ENCODE data around the gene PTGR2. TPM values are rescaled to one million over a fixed set of nuclear protein-coding genes. Genes with fewer than 3 reads are reported as not detected.
"Not testable (repeated sequence)": the region's sequence is repeated elsewhere in the genome, so short reads cannot be mapped to it uniquely, and the experiment has no call there.

PTGR2 gene
- total and polyA plus RNA-seq, 10 donors: 2.2 to 8.6 (median 4.7) TPM

DNA sequence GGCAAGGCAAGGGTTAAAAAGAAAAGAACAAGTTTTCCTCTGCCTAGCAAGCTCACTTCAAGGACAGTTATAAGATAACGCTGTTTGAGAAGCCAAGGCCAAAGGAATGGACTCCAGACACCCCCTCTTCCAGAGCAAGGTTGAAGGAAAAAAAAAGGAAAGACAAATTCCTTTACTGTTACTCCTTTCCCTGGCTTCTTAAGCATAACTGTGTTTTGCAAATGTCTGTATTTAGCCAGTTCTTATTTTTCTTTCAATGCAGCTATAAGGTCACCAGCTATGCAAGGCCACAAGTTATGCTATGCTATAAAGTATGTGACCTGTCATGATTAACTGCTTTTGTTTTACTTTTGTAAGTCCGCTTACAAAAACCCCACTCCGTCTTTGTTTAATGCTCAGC is 61.6 kb downstream of the PTGR2 start:
- 81 to 89% (median 86%) methylated on average over 3 of the region's 3 CpGs for WGBS, 5 donors
- intact Hi-C loops (cut with DNase I; ENCODE audit: low total_unique reads): no loop called here
- DNase-seq: no peak
- Histone ChIP-seq H3K4me3 (no peak overlapping the region), H3K9me3 (peaks cover 0 to 15% (median 13%) of the 10 kb centered on the region in 8 donors), H3K27ac (no peak overlapping the region), H3K27me3 (replicated peaks in 1 of 7) (no peaks in the 10 kb centered on the region), H3K36me3 (peaks cover 0 to 100% (median 72%) of the 10 kb centered on the region in 6 donors), H3K4me1 (no peaks in the 10 kb centered on the region)
- TF ChIP-seq POLR2AphosphoS5 (IDR thresholded peaks at IDR 0.05): no peak
- TF ChIP-seq, protein P1, sequence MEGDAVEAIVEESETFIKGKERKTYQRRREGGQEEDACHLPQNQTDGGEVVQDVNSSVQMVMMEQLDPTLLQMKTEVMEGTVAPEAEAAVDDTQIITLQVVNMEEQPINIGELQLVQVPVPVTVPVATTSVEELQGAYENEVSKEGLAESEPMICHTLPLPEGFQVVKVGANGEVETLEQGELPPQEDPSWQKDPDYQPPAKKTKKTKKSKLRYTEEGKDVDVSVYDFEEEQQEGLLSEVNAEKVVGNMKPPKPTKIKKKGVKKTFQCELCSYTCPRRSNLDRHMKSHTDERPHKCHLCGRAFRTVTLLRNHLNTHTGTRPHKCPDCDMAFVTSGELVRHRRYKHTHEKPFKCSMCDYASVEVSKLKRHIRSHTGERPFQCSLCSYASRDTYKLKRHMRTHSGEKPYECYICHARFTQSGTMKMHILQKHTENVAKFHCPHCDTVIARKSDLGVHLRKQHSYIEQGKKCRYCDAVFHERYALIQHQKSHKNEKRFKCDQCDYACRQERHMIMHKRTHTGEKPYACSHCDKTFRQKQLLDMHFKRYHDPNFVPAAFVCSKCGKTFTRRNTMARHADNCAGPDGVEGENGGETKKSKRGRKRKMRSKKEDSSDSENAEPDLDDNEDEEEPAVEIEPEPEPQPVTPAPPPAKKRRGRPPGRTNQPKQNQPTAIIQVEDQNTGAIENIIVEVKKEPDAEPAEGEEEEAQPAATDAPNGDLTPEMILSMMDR (IDR thresholded peaks at IDR 0.05 in 8 of 11, conservative IDR thresholded peaks at IDR 0.05 in 3 of 11): no peak
- TF ChIP-seq POLR2A (IDR thresholded peaks at IDR 0.05): no peak

DNA sequence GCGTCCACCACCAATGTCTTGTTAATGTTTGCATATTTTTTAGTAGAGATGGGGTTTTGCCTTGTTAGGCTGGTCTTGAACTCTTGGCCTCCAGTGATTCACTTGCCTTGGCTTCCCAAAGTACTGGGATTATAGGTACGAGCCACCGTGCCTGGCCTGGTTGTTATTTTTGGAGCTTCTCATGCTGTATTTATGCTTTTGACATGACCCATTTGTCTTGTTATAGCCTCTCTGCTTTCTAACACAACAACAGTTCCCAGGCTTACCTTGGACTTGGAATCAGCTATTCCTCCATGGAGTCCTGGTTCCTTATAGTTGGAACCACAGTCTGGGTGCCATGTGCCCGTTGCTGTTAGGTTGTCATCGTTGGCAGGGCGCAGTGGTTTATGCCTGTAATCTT is 64.7 kb downstream of the PTGR2 start:
- WGBS, 5 donors: 92 to 94% (median 93%) methylated on average over 6 of the region's 6 CpGs
- no peak overlapping the region for H3K4me3 ChIP-seq
- H3K4me1 ChIP-seq: no peaks in the 10 kb centered on the region
- TF ChIP-seq POLR2A (IDR thresholded peaks at IDR 0.05): no peak
- no peak for TF ChIP-seq POLR2AphosphoS5 (IDR thresholded peaks at IDR 0.05)
- TF ChIP-seq, protein P1 (IDR thresholded peaks at IDR 0.05 in 8 of 11, conservative IDR thresholded peaks at IDR 0.05 in 3 of 11): no peak
- no peak for DNase-seq
- H3K36me3 ChIP-seq: peaks cover 0 to 100% (median 67%) of the 10 kb centered on the region in 6 donors
- intact Hi-C loops (cut with DNase I; ENCODE audit: low total_unique reads): no loop called here
- H3K27ac ChIP-seq: no peak overlapping the region
- H3K9me3 ChIP-seq: peaks cover 0 to 15% (median 13%) of the 10 kb centered on the region in 8 donors
- no peaks in the 10 kb centered on the region for H3K27me3 ChIP-seq (replicated peaks in 1 of 7)

DNA sequence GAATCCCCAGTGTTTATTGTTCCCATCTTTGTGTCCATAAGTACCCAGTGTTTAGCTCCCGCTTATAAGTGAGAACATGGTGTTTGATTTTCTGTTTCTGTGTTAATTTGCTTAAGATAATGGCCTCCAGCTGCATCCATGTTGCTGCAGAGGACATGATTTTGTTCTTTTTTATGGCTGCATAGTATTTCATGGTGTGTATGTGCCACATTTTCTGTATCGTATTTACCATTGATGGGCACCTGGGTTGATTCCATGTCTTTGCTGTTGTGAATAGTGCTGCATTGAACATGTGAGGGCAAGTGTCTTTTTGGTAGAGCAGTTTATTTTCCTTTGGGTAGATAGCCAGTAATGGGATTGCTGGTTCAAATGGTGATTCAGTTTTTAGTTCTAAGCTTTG is 67.8 kb downstream of the PTGR2 start:
- H3K36me3 ChIP-seq: peaks cover 6 to 100% (median 72%) of the 10 kb centered on the region in 6 donors
- H3K9me3 ChIP-seq; H3K27me3 ChIP-seq (replicated peaks in 1 of 7); intact Hi-C loops (cut with DNase I; ENCODE audit: low total_unique reads); H3K27ac ChIP-seq; H3K4me3 ChIP-seq; DNase-seq; H3K4me1 ChIP-seq: not testable (repeated sequence)
- WGBS, 5 donors: 97 to 100% (median 100%) methylated on average over 2 of the region's 2 CpGs

DNA sequence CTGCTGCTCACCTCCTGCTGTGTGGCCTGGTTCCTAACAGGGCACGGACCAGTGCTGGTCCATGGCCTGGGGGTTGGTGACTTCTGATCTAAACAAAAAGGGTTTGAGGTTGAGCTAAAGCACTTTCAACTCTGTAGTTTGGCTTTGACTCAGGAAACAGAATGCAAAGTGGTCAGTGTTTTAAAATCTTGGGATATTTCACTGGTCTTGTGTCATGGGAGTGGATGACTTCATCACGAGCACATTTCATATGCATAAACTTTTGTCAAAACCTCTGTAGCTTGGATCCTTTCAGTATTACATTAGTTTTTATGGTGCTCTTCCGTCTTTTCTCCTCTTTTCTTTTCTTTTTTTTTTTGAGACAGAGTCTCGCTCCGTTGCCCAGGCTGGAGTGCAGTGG is 72.7 kb downstream of the PTGR2 start:
- Histone ChIP-seq H3K27ac (no peak overlapping the region), H3K27me3 (replicated peaks in 1 of 7) (no peaks in the 10 kb centered on the region), H3K36me3 (peaks cover 6 to 100% (median 93%) of the 10 kb centered on the region in 6 donors), H3K4me3 (no peak overlapping the region), H3K4me1 (no peaks in the 10 kb centered on the region), H3K9me3 (no peaks in the 10 kb centered on the region)
- no peak for DNase-seq
- TF ChIP-seq, protein P1 (IDR thresholded peaks at IDR 0.05 in 8 of 11, conservative IDR thresholded peaks at IDR 0.05 in 3 of 11): no peak
- TF ChIP-seq POLR2AphosphoS5 (IDR thresholded peaks at IDR 0.05) (no peak), POLR2A (IDR thresholded peaks at IDR 0.05) (no peak)
- intact Hi-C loops (cut with DNase I; ENCODE audit: low total_unique reads): no loop called here
- 82 to 94% (median 90%) methylated on average over 4 to 5 of the region's 5 CpGs for WGBS, 5 donors

Small RNA genes lying within 50 kb of the gene (small RNA-seq; reads per million reads assigned to genes)
- gene AC005520.4 (0 reads per million in 4 donors), gene RF00019 (0 reads per million in 4 donors)

Other genes starting within 250 kb of the PTGR2 start
- gene ACOT6, start 239.3 kb upstream of the PTGR2 start, total RNA-seq: not detected
- gene ACOT6, start 239.3 kb upstream of the PTGR2 start, polyA plus RNA-seq: not detected
- gene DNAL1, start 206.8 kb upstream of the PTGR2 start, total RNA-seq: 10 to 100 TPM in 3 of 7 donors, 1 to 10 TPM in 4; 5.3 to 15.4 (median 9.6) TPM
- gene DNAL1, start 206.8 kb upstream of the PTGR2 start, polyA plus RNA-seq: 1 to 10 TPM; 2.2 to 3.4 (median 2.7) TPM
- gene PNMA1, start 137.4 kb upstream of the PTGR2 start, total RNA-seq: 10 to 100 TPM; 21.1 to 31.8 (median 25.4) TPM
- 10 to 100 TPM; 13.1 to 19.8 (median 13.8) TPM for gene PNMA1, start 137.4 kb upstream of the PTGR2 start, polyA plus RNA-seq
- gene ZNF410, start 35.0 kb downstream of the PTGR2 start, total RNA-seq: 10 to 100 TPM; 41.2 to 52.7 (median 48.5) TPM
- gene ZNF410, start 35.0 kb downstream of the PTGR2 start, polyA plus RNA-seq: 10 to 100 TPM; 28.0 to 36.8 (median 28.8) TPM
- gene FAM161B, start 98.3 kb downstream of the PTGR2 start, total RNA-seq: 1 to 10 TPM; 2.8 to 4.6 (median 3.4) TPM
- 1 to 10 TPM; 1.8 TPM for gene FAM161B, start 98.3 kb downstream of the PTGR2 start, polyA plus RNA-seq
- 10 to 100 TPM; 19.8 to 35.4 (median 26.7) TPM for gene COQ6, start 98.5 kb downstream of the PTGR2 start, total RNA-seq
- gene COQ6, start 98.5 kb downstream of the PTGR2 start, polyA plus RNA-seq: 10 to 100 TPM; 15.1 to 19.6 (median 18.3) TPM
- gene ENTPD5, start 167.5 kb downstream of the PTGR2 start, total RNA-seq: 10 to 100 TPM in 2 of 7 donors, 1 to 10 TPM in 5; 6.8 to 13.9 (median 9.4) TPM
- 1 to 10 TPM; 2.9 to 3.4 (median 3.2) TPM for gene ENTPD5, start 167.5 kb downstream of the PTGR2 start, polyA plus RNA-seq
- gene BBOF1, start 167.5 kb downstream of the PTGR2 start, total RNA-seq: 1 to 10 TPM; 1.1 to 8.1 (median 4.2) TPM
- gene BBOF1, start 167.5 kb downstream of the PTGR2 start, polyA plus RNA-seq: 1 to 10 TPM; 1.0 to 1.6 (median 1.3) TPM
- 10 to 100 TPM; 10.7 to 20.2 (median 12.2) TPM for gene ALDH6A1, start 232.6 kb downstream of the PTGR2 start, total RNA-seq
- gene ALDH6A1, start 232.6 kb downstream of the PTGR2 start, polyA plus RNA-seq: 1 to 10 TPM; 2.3 to 4.3 (median 3.2) TPM
- 10 to 100 TPM in 3 of 7 donors, 1 to 10 TPM in 4; 6.4 to 11.3 (median 9.7) TPM for gene LIN52, start 233.1 kb downstream of the PTGR2 start, total RNA-seq
- 1 to 10 TPM; 4.0 to 7.0 (median 4.9) TPM for gene LIN52, start 233.1 kb downstream of the PTGR2 start, polyA plus RNA-seq

Measured in spleen (tissue), 11 donors.